ENCODE measurements around the gene ADPRHL1.

ADPRHL1 gene

DNA sequence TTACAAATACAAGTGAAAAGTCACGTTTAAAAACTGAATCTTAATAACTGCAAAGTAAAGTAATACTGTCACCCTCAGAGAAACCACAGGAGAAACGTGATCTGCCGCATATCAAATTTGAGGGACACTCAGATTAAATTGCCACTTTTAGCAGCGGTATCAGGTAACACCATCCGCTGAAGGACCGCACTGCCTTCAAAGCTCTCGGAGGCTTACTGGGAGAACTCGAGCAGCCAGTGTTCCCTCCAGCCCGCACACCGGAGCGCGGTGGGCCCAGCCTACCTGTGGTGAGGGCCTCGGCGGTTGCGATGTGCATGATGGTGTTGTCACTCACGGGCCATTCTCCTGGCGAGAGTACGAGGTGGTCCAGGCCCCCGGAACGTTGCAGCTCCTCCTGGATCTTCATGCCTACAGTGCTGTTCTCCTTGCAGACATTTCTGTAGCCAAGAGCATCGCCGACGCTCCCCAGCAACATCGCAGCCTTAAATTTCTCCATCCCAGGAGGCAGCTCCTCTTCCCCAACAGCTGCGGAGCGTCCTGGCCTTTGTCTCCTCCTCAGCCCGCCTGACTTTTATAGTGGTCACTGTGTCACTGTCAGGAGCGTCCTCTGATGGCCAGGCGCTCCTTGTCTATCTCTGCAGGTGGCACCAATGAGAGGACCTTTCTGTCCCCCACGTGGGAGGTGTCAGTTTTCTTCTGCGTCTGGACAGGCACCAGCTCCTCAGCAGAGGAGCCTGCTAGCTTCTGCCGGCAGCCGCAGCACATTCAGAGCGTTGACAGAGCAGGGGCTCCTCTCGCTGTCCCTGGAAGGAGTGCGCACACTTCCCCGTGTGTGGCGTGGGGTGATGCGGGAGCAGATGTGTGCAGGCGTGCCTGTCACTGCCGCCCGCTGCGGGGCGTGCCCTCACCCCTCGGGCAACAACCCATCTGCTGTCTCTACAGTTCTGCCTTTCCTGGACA lies at the start of gene ADPRHL1:
Gene ADPRHL1, minus strand, starts transcription at position 547 of the 960 bp plus-strand sequence. Its CDS starts 51 bp downstream, at position 496.
- no peak for DNase-seq

DNA sequence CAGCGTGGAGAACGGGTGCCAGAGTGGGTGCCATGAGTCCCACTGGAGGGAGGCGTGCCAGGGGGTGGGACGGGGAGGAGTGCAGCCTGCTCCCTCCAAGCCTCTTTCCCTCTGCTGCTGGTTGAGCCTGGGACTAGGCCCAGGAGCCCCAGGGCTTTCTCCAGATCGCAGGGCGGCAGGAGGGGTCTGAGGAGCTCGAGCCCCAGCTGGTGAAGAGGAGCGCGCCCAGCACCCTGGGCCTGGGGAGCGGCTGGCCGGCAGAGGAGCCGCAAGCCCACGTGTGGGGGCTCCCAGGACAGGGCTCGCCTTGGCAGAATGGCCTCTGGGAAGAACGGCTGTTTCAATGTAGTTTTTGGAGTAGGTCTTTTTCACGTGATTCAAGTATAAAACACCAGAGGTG lies 49.4 kb upstream of the ADPRHL1 start:
- no peak for DNase-seq

DNA sequence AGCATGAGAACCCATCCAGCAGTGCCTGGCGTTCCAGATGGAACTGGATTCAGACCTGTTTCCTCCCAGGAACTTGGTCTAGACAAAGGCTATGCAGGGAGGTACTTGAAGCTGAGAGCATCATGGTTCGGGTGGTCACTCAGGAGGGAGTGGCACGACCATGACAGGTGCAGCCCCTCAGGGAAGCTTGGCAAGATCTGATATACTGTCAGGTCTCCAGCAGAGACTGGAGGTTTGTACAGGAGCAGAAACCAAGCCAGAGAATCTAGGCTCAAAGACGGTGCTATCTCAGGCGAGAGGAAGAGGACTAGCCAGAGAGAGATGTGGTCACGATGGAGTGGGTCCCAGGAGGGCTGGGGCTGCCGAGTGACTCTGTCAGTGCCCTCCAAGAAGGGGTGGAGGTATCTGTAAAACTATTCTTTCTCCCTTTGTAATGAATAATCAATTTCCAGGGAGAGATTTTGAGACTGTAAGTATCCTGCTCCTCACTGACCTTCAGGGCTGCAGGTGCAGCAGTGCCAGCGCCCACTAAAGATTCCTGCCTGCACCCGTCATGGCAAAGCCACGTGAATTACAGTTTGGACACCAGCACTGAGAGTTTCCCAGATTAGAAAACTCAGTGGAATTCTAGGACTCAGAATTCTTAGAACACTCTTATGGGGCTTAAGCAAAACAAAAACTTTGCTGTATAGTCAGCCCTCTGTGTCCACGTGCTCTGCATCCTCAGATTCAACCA lies 47.4 kb upstream of the ADPRHL1 start:
- no peak for DNase-seq

DNA sequence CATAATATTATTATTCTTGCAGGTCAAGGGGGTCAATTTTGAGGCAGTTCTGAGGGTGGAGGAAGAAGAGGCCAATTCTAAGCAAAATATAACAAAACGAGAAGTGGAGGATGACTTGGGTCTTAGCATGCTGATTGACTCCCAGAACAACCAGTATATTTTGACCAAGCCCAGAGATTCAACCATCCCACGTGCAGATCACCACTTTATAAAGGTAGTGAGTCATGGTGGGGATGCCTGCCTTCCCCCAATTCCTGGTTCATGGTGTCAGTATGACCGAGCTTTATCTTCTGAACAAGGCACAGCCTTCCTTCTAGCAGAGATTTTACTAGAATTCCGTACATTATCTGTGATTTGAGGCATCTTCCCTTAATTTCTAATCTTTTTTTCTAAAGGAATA lies 46.6 kb upstream of the ADPRHL1 start:
- DNase-seq: no peak

DNA sequence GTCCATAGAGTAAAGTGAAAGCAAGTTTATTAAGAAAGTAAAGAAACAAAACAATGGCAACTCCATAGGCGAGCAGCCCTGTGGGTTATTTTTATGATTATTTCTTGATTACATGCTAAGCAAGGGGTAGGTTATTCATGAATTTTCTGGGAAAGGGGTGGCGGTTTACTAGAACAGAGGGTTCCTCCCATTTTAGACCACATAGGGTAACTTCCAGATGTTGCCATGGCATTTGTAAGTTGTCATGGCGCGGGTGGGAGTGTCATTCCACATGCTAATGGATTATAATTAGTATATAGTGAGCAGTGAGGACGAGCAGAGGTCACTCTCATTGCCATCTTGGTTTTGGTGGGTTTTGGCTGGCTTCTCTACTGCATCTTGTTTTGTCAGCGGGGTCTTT lies 45.6 kb upstream of the ADPRHL1 start:
- DNase-seq: no peak

DNA sequence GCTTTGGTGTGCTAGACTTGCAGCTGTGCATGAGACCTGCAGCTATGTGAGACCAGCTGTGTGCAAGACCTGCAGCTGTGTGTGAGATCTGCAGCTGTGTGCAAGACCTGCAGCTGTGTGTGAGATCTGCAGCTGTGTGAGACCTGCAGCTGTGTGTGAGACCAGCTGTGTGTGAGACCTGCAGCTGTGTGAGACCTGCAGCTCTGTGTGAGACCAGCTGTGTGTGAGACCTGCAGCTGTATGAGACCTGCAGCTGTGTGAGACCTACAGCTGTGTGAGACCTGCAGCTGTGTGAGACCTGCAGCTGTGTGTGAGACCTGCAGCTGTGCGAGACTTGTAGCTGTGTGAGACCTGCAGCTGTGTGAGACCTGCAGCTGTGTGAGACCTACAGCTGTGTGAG lies 43.9 kb upstream of the ADPRHL1 start:
- no peak for DNase-seq

DNA sequence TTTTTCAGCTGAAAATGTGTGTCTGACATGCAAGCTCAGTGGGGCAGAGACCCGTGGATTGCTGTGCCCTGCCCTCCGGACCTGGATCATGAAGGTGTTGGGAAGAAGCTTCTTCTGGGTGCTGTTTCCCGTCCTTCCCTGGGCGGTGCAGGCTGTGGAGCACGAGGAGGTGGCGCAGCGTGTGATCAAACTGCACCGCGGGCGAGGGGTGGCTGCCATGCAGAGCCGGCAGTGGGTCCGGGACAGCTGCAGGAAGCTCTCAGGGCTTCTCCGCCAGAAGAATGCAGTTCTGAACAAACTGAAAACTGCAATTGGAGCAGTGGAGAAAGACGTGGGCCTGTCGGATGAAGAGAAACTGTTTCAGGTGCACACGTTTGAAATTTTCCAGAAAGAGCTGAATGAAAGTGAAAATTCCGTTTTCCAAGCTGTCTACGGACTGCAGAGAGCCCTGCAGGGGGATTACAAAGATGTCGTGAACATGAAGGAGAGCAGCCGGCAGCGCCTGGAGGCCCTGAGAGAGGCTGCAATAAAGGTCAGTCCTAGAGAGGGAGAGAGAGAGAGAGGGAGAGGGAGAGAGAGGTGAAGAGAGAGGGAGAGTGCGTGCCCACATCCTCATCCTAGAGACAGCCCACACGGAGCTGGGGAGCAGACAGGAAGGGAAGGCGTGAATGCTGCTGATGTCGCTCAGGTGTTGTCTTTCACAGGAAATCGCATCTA lies 42.4 kb upstream of the ADPRHL1 start:
- DNase-seq: no peak

DNA sequence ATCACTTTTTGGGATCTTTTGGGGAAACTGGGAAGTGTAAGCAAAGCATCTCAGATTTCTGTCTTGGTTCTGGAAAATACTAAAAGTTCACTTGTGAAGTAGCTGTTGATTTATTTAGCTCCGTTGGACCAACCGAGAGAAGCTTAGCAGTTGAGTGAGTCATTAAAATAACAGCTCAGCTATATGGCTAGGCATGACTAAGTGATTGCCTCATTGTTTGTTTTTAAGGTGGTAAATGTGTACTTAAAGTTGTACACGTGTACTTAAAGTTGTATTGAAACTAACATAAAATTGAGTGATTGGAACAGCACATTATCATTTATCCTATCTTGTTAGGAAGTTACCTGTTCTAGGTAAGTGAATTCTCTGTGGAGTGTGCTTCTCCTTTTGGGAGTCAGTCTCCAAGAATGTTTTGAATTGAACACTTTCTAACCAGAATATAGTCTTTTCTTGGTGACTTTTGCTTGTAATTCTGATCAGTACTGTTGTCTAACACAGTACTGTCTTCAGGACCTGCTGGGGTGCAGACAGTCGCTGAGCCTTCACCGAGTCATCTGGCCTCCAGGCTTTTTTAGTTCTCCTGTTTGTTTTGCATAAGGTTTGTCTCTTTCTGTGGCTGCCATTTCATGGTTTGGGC lies 40.1 kb upstream of the ADPRHL1 start:
- DNase-seq: no peak

DNA sequence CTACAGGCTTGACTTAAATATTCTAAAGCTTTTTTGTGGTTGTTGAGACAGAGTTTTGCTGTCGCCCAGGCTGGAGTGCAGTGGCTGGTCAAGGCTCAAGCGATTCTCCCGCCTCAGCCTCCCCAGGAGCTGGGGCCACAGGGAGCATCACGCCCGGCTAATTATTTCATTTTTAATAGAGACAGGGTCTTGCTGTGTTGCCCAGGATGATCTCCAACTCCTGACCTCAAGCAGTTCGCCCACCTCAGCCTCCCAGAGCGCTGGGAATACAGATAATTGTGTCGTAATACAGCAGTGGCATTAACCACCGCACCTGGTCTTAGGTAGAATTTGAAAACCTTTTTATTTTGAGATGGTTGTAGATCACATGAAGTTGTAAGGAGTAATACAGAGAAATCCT lies 38.7 kb upstream of the ADPRHL1 start:
- DNase-seq: no peak

DNA sequence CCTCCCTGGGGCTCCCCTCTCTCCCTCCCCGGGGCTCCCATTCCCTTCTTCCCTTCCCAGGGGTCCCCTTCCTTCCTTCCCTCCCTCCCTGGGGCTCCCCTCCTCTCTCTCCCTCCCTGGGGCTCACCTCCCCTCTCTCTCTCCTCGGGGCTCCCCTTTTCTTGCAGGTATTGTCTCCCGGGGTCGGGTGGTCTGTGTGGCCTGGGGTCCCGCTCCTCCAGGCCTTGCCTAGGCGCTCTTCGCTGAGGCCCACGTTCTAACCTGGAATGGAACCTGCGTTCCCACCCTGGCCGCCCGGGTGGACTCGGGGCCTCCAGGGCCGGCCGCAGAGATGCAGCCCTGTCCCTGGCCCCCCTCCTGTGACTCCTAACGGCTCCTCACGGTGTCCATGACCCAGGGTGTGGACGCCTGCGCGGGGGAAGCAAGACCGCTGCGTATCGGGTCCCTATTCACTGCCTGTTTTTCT lies 38.2 kb upstream of the ADPRHL1 start:
- DNase-seq: no peak

DNA sequence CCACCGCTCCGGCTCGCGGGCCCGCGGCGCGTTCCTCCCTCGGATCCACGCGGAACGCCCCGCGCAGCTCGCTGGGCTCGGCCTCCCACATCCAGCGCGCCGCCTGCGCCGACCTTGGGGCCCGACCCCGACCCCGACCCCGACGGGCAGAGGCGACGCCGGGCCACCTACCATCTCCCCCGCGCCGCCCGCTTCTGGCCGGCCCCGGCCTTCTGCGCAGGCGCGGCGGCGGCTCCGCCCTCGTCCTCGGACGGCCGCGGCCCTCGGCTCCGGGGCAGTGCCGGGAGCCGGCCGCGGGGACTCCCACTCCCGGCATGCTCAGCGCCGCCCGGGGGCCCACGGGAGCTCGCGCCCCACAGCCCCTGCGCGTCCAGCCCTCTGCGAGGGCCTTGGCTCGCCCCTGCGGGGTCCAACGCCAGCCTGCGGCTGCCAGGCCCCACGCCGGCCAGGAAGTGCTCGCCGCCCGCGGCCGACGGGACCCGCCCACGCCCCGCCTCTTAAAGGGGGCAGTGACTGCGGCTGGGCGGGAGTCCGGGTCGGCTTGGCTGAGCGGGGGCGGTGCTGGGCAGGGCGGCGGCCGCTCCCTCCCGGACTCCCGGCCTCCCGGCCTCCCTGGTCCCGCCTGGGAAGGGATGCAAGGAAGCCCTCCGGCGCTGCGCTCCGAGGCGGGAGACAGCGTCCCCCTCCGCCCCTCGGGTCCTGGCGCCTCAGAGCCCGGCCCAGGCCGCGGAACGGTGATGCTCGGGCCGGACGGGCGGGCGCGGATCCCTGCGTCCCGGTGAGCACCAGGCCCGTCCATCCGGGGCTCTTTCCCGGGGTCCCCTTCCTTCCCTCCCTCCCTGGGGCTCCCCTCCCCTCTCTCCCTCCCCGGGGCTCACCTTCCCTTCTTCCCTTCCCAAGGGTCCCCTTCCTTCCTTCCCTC lies 37.5 kb upstream of the ADPRHL1 start, which contains the start of gene DCUN1D2:
Gene DCUN1D2, minus strand, starts transcription at position 216 of the 922 bp plus-strand sequence. Its CDS starts 42 bp downstream, at position 174.
- peak; percentile 0 to 79 for DNase-seq

DNA sequence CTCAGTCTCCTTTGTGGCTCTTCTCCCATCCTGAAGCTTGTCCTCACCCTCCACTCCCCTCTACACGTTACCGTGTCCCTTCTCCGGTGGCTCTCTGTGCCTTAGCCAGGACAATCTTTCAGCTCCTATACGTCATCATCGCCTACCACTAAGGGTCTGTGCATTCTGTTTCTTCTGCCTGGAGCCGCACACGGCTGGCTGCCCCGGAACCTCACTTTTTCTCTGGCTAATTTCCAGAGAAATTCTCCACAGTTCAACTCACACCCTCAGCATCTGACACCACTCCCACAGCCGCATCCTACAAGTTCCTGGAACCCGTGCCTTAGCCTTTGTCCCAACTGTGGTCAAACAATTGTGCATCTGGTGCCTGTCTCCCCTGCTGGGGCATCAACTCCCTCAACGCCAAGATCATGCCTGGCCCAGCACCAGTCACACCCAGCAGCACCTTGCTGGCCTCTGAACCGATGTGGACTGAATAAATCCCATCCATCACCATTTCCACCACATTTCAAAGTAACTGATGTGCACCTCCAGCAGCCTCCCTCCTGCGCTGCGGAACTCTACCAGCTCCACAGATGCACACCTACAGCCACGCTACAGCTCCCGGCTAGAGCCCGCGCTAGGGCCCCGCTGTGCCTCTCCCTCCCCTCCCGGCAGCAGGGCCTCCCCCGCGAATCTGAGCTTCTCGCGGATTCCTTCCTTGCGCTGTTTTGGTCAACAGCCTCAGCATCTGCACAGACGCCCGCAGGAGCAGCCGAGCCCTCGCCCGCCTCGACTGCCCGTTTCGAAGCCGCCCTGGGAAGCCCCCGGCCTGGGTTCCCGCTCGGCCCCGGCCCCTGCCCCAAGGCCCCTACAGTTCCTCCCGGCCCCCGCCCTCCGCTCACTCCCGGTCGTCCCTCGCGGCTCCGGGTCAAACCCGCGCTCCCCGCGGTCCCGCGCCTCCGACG lies 36.5 kb upstream of the ADPRHL1 start:
- DNase-seq: peak in 1 of 2 experiments; percentile 9

DNA sequence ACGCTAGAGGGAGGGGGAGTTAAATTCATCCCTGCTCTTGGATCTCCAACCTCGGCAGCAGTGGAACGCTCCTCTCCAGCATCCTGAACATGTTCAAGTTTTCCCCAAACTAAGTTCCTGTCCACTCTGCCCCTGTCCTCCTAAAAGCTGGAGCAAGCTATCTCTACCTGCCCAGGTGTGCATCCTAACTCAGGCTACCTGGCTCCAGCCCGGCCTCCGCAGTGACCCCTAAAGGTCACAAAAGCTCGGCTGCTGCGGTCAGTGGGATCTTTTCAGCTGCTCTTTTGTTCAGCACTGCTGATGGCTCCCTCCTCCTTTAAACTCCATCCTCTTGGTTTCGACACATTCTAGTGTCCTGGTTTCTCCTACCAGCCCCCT lies 35.9 kb upstream of the ADPRHL1 start:
- DNase-seq: no peak

DNA sequence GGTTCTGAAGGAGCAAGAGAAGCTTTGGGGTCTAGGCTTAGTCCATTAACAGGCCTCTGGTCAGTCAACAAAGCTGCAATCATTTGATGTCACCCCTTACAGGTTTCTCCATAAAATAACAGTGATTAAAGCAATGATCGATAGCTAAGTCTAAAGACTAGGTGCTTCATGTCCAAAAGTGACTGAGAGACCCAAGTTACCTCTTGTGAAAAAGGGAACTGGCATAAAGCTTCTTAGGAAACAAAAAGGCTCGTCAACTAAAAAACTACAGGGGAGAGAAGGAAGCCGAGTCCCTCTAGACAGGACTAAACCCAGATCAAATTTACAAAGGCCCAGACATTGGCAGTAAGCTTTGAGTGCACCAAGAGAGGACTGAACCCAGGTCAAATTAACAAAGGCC lies 35.0 kb upstream of the ADPRHL1 start:
- no peak for DNase-seq

DNA sequence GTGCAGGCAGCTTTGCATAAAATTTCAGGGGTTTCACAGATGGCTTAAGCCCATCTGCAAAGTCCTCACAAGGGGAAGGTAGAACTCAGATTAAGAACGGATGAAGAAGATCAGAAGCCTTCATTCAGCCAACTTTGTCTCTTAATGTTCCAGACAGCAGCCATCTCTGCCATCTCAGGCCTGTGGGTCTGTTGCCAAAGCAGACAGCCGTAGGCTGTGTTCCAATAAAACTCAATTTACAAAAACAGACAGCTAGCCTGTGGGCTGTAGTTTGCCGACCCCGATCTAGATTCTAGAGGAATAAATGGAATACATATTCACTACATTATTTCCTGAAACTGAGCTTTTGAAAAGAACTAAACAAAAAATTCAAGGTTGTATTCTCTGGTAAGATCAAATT lies 33.4 kb upstream of the ADPRHL1 start:
- DNase-seq: no peak

DNA sequence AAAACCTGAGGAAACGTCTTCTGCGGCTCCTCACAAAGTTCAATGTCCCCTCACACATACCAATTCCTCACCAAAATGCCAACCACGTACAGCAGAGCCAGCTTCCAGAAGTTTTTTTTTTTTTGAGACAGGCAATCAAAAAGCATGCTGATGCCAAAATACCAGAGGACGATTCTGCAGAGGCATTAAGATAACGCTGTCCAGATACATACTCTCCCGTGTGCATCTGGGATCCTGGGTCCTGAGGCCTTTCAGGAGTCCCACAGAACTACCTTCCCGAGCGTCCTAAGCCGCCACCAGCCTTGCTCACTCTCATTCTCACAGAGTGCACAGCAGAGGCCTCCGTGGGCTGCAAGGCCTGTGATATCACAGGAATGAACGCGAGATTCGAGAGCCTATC lies 32.3 kb upstream of the ADPRHL1 start:
- DNase-seq: no peak

DNA sequence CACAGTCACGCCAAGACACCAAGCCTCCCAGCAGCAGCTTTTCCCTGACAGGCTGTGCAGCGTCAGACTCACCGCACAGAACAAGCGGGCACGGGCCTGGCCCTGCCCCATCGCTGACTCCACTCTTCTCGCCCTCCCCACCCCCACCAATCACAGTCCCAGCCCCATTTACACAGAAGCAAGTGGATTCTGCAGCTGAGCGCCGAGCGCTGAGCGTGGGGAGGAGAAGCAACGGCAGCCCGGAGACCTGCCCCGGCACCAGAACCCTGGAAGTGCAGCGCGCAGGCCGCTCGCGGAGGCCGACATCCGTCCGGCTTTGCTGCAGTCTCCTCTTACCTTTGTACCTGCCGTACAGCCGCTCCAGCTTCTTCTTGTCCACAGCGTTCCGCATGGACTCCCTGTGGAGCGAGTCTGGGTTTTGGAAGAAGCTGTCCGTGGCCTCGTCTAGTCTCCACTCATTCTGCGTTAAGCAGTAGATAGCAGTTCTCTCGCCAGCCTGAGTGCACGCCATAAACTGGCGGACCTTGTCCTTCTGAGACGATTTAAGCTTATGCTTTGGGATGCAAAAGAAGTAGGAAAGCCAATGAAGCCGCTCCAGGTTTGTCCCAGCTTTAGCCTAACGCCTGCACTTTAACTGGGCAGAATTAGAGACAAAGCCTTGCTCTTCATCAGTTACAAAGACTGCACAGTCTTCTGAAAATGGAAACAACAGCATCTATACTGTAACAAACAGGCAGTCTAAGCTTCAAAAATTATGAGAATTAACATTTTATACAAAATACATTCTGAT lies 30.4 kb upstream of the ADPRHL1 start:
- DNase-seq: no peak

DNA sequence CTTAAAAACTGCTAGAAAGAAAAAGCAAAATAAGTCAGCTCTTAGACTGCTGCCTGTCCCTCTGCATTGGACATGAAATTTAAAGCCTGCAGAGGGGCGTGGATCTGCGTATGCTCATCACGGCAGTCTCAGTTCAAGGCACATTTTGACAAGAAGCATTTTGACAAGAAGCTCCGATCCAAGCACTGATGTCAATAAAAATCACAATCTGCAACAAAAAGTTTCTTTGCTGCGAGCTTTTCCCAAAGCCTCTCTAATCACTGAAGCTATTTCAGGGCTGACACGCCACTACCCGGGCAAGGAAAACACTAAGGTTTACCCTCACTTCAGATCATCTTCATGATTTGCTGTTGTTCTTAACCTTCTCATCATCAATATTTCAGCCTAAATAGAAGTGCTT lies 29.8 kb upstream of the ADPRHL1 start:
- DNase-seq: no peak

DNA sequence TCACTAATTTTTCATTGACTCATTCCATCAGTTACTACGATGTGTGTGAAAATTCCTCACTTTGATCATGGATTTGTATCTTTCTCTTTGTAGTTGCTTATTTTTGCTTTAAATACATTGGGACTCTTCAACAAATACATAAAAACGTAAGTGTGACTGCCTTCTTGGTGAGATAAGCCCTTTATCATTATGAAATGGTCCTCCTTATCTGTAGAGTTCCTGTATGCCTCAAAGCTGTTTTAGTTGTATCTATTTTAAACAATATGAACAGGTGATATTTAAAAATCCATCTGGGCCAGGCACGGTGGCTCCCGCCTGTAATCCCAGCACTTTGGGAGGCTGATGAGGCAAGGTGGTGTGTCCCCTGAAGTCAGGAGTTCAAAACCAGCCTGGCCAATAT lies 25.9 kb upstream of the ADPRHL1 start:
- DNase-seq: no peak
